ENCODE data around the gene UBE2L5.
A peak's percentile ranks its signal among the peaks of the same experiment; 100 is the strongest.
"Not testable (repeated sequence)": the region's sequence is repeated elsewhere in the genome, so short reads cannot be mapped to it uniquely, and the experiment has no call there.

The UBE2L5 gene

GRCh38 chr13:30450066-30450465, 27.8 kb downstream of the UBE2L5 start:
- H3K4me3 ChIP-seq (ENCODE audit: low read depth, low read length) = no peak overlapping the region
- TF ChIP-seq CTCF (IDR thresholded peaks at IDR 0.05; ENCODE audit: low read depth, low read length, missing control alignments) = no peak
- no peak for DNase-seq (ENCODE audit: low read depth)

- DNase-seq (ENCODE audit: low read depth) = not testable (repeated sequence)
Observed at GRCh38 chr13:30451476-30451875, 29.2 kb downstream of the UBE2L5 start.

GRCh38 chr13:30453727-30454126, 31.4 kb downstream of the UBE2L5 start:
- H3K4me3 ChIP-seq (ENCODE audit: low read depth, low read length) = no peak overlapping the region
- DNase-seq (ENCODE audit: low read depth) = no peak
- TF ChIP-seq CTCF (IDR thresholded peaks at IDR 0.05; ENCODE audit: low read depth, low read length, missing control alignments) = peak; percentile 20

More at GRCh38 chr13:30451476-30451875, 29.2 kb downstream of the UBE2L5 start:
- not testable (repeated sequence) for H3K4me3 ChIP-seq (ENCODE audit: low read depth, low read length)

GRCh38 chr13:30454991-30455390, 32.7 kb downstream of the UBE2L5 start:
- TF ChIP-seq CTCF (IDR thresholded peaks at IDR 0.05; ENCODE audit: low read depth, low read length, missing control alignments) = no peak
- DNase-seq (ENCODE audit: low read depth) = no peak
- no peak overlapping the region for H3K4me3 ChIP-seq (ENCODE audit: low read depth, low read length)

GRCh38 chr13:30456290-30456689, 34.0 kb downstream of the UBE2L5 start:
- DNase-seq (ENCODE audit: low read depth) = no peak
- H3K4me3 ChIP-seq (ENCODE audit: low read depth, low read length) = no peak overlapping the region
- TF ChIP-seq CTCF (IDR thresholded peaks at IDR 0.05; ENCODE audit: low read depth, low read length, missing control alignments) = no peak

GRCh38 chr13:30457306-30457891, 35.1 kb downstream of the UBE2L5 start:
- no peak overlapping the region for H3K4me3 ChIP-seq (ENCODE audit: low read depth, low read length)
- TF ChIP-seq CTCF (IDR thresholded peaks at IDR 0.05; ENCODE audit: low read depth, low read length, missing control alignments) = no peak
- DNase-seq (ENCODE audit: low read depth) = no peak

- not testable (repeated sequence) for DNase-seq (ENCODE audit: low read depth); H3K4me3 ChIP-seq (ENCODE audit: low read depth, low read length)
- peak; percentile 24 for TF ChIP-seq CTCF (IDR thresholded peaks at IDR 0.05; ENCODE audit: low read depth, low read length, missing control alignments)
Observed at GRCh38 chr13:30461279-30462066, 39.2 kb downstream of the UBE2L5 start.
